ENCODE results near the gene ZNF652. TPM values are rescaled to one million over a fixed set of nuclear protein-coding genes. Genes with fewer than 3 reads are reported as not detected.

The ZNF652 gene
- total and polyA plus RNA-seq, 2 experiments from 2014 or later: 36.2 to 54.5 TPM

- Histone ChIP-seq H3K4me1 (ENCODE audit: insufficient read depth) (no peaks in the 10 kb centered on the region), H3K79me2 (replicated peaks; ENCODE audit: insufficient read depth) (no peaks in the 10 kb centered on the region), H3K9me2 (ENCODE audit: insufficient read depth) (no peaks in the 10 kb centered on the region), H2AFZ (no peak overlapping the region), H4K20me1 (replicated peaks; ENCODE audit: insufficient read depth) (no peaks in the 10 kb centered on the region), H3K36me3 (ENCODE audit: insufficient read depth) (no peaks in the 10 kb centered on the region), H3K4me3 (no peak overlapping the region), H3K4me2 (no peak overlapping the region), H3K27ac (ENCODE audit: low read depth) (no peak overlapping the region), H3F3A (replicated peaks; ENCODE audit: low read depth) (no peaks in the 10 kb centered on the region), H3K27me3 (ENCODE audit: insufficient read depth) (no peaks in the 10 kb centered on the region)
- no peak for TF ChIP-seq ZNF114 (CRISPR knock-in tag; IDR thresholded peaks at IDR 0.05)
- no peak for TF ChIP-seq POLR2AphosphoS5 (IDR thresholded peaks at IDR 0.05; ENCODE audit: low read depth)
- TF ChIP-seq, protein P1, sequence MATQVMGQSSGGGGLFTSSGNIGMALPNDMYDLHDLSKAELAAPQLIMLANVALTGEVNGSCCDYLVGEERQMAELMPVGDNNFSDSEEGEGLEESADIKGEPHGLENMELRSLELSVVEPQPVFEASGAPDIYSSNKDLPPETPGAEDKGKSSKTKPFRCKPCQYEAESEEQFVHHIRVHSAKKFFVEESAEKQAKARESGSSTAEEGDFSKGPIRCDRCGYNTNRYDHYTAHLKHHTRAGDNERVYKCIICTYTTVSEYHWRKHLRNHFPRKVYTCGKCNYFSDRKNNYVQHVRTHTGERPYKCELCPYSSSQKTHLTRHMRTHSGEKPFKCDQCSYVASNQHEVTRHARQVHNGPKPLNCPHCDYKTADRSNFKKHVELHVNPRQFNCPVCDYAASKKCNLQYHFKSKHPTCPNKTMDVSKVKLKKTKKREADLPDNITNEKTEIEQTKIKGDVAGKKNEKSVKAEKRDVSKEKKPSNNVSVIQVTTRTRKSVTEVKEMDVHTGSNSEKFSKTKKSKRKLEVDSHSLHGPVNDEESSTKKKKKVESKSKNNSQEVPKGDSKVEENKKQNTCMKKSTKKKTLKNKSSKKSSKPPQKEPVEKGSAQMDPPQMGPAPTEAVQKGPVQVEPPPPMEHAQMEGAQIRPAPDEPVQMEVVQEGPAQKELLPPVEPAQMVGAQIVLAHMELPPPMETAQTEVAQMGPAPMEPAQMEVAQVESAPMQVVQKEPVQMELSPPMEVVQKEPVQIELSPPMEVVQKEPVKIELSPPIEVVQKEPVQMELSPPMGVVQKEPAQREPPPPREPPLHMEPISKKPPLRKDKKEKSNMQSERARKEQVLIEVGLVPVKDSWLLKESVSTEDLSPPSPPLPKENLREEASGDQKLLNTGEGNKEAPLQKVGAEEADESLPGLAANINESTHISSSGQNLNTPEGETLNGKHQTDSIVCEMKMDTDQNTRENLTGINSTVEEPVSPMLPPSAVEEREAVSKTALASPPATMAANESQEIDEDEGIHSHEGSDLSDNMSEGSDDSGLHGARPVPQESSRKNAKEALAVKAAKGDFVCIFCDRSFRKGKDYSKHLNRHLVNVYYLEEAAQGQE (IDR thresholded peaks at IDR 0.05; ENCODE audit: unreplicated experiment): no peak
- TF ChIP-seq CREB1 (CRISPR knock-in tag; IDR thresholded peaks at IDR 0.05; ENCODE audit: low read depth): no peak
- TF ChIP-seq JUNB (IDR thresholded peaks at IDR 0.05; ENCODE audit: unreplicated experiment): no peak
- no peak for TF ChIP-seq CTCF (conservative IDR thresholded peaks at IDR 0.05; ENCODE audit: low read depth in 2 of 2)
- TF ChIP-seq EZH2phosphoT487 (IDR thresholded peaks at IDR 0.05; ENCODE audit: unreplicated experiment): no peak
- no peak for TF ChIP-seq STAT1 (IDR thresholded peaks at IDR 0.05; ENCODE audit: unreplicated experiment)
- TF ChIP-seq ZNF462 (CRISPR knock-in tag; IDR thresholded peaks at IDR 0.05): no peak
- TF ChIP-seq, protein P2, sequence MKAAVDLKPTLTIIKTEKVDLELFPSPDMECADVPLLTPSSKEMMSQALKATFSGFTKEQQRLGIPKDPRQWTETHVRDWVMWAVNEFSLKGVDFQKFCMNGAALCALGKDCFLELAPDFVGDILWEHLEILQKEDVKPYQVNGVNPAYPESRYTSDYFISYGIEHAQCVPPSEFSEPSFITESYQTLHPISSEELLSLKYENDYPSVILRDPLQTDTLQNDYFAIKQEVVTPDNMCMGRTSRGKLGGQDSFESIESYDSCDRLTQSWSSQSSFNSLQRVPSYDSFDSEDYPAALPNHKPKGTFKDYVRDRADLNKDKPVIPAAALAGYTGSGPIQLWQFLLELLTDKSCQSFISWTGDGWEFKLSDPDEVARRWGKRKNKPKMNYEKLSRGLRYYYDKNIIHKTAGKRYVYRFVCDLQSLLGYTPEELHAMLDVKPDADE (IDR thresholded peaks at IDR 0.05): no peak
- TF ChIP-seq ZNF331 (CRISPR knock-in tag; IDR thresholded peaks at IDR 0.05; ENCODE audit: low read depth): no peak
- TF ChIP-seq EZH2 (IDR thresholded peaks at IDR 0.05; ENCODE audit: low read depth, unreplicated experiment): no peak
- no peak for TF ChIP-seq NANOG (IDR thresholded peaks at IDR 0.05; ENCODE audit: borderline replicate concordance)
- Mint-ChIP-seq H3K36me3 (ENCODE audit: low read depth) (no peaks in the 10 kb centered on the region), H3K27ac (no peak overlapping the region), H3K4me3 (no peak overlapping the region), H3K4me1 (peaks cover 2% of the 10 kb centered on the region; the same call in 2 of the 3 replicates), H3K27me3 (ENCODE audit: insufficient read depth, low read depth, poor library complexity) (peaks cover 12% of the 10 kb centered on the region), H3K9me3 (no peaks in the 10 kb centered on the region)
- no peak for DNase-seq (ENCODE audit: low spot score)
- no peak for ATAC-seq
Measured at GRCh38 chr17:49388290-49388640, 26.2 kb upstream of the ZNF652 start.

Measured in GM23338 (cell line).